ENCODE data around the gene GRID1.

The GRID1 gene

DNA sequence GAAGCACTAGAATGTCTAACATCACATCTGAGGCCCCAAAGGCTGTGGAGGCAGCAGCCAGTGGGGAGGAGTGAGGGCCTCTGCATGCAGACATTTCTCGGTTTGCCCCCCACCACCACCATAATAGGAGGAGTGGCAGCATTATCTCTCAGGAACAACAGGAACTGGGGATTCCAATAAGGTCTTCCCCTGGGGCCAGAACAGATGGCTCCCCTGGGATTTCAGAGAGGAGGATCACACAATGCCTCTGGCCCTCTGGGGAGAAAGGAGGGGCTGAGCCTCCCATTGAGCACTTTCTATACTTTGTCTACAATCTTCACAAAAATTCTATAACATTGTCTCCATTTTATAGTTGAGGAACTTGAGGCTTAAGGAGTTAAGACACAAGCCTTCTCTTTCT lies 61.1 kb downstream of the GRID1 start:
- TF ChIP-seq GATA3 (IDR thresholded peaks at IDR 0.05; ENCODE audit: low read depth, low read length) (no peak), GATA2 (IDR thresholded peaks at IDR 0.05; ENCODE audit: low read depth, low read length) (no peak)

DNA sequence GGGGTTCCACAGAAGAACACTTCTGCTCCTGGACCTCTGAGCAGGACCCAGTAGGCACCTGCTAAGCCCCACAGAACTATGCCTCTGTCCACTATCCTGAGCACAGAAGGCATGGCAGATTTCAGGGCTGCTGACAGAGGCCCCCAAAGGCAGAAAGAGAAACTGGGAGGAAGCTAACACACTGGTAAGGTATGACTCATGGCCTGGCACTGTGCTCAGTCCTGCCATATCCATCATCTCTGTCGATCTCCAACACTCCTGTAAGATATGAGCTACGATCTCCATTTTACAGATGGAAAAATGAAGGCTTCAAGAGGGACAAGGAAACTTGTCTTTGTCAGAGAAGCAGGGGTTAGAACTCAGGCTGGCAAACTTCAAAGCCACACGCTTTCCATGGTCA lies 62.2 kb downstream of the GRID1 start:
- TF ChIP-seq GATA3 (IDR thresholded peaks at IDR 0.05; ENCODE audit: low read depth, low read length), result no peak
- TF ChIP-seq GATA2 (IDR thresholded peaks at IDR 0.05; ENCODE audit: low read depth, low read length), result no peak

DNA sequence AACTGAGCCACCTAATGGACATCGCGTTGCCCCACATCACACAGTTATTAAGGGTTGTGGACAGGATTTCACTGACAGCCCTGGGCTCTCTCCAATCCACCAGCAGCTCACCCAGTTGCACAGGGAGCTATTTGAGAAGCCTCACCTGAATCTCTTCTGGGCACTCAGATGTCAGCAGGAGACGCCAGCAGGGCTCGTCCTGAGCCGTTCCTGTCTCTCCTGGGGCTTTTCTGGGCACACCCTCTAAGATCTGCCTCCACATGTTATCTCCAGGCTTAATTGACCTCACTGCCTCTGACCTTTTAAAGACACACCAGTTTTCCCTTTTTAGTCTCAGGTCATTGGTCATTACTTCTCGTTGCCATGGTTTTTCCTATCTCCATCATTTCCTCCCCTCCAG lies 63.0 kb downstream of the GRID1 start:
- TF ChIP-seq GATA3 (IDR thresholded peaks at IDR 0.05; ENCODE audit: low read depth, low read length) (no peak), GATA2 (IDR thresholded peaks at IDR 0.05; ENCODE audit: low read depth, low read length) (no peak)

DNA sequence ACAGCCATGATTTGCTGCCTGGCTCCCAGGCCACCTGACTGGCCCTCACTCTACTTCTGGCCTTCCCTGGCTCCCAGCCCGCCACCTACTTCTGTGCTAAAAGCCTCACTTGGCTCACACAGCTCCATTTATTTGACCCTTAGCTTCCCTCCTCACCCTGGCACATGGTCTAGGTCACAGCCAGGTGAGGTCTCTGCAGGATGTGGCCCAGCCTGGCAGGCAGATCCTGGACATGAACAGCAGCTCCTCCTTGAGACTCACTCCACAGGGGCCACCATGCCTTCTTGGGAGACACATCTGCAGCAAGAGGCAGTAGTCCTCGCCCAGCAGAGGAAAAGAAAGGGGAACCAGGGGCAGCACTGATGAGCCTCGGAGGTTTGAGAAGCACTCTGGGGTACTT lies 64.6 kb downstream of the GRID1 start:
- TF ChIP-seq GATA3 (IDR thresholded peaks at IDR 0.05; ENCODE audit: low read depth, low read length) (no peak), GATA2 (IDR thresholded peaks at IDR 0.05; ENCODE audit: low read depth, low read length) (no peak)

DNA sequence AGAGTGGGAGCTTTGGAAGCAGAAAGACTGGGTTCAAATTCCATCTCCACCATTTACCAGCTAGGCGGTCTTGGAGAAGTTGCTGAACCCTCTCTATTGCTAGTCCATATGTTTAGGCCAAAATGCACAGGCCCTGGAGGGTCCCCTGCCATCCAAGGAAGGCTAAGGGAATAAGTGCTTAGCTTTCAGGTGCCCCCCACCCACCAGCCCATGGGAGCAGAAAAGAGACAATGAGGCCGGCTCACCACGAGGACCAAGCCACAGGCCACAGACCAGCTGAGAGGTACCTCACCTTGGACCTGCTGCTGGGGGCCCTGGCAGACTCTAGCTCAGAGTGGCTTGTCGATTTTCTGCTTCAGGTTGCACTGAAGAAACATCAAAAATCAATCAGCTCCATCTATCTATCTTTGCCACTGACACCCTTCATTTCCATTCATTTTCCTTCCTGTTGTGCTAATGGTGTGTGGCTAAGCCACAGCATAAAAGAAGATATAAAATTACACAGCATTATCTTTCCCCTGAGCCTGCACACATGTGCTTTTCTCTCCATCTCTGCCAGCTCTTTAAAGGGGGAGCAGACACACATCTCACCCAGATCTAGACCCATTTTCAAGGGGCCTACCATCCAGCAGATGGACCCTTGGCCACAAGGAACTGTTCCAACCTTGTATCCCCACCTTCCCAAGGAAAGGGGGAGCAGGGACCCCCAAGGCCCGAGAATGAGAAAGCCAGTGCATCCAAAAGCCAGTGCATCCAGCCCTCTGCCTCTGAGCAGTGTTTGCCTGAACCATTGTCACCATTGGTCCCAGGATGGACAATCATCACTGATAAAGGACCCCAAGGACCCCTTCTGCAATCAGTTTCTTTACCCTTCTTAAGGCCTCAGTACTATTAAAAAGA lies 65.4 kb downstream of the GRID1 start:
- TF ChIP-seq GATA3 (IDR thresholded peaks at IDR 0.05; ENCODE audit: low read depth, low read length), result no peak
- no peak for TF ChIP-seq GATA2 (IDR thresholded peaks at IDR 0.05; ENCODE audit: low read depth, low read length)

DNA sequence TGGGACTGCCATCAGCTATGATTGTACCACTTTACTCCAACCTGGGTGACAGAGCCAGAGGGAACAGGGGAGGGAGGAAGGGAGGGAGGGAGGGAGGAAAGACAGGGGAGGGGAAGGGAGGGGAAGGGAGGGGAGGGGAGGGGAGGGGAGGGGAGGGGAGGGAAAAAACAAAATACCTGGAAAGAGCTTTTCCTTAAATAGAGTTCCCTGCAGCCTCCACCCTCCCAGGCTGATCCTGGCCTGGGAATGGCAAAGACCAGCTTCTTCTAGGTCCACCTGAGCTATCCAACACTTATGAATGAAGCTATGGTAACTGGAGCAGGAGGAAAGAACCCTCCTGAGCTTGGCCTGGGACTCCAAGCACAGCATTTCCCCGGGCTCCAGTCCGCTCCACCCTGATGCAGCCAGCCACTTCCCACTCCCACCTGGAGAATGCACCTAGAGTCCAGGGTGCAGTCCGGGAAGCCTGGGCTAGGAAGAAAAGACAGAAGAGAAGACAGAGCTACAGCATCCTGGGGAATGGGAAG lies 66.1 kb downstream of the GRID1 start:
- TF ChIP-seq GATA3 (IDR thresholded peaks at IDR 0.05; ENCODE audit: low read depth, low read length), result no peak
- no peak for TF ChIP-seq GATA2 (IDR thresholded peaks at IDR 0.05; ENCODE audit: low read depth, low read length)

DNA sequence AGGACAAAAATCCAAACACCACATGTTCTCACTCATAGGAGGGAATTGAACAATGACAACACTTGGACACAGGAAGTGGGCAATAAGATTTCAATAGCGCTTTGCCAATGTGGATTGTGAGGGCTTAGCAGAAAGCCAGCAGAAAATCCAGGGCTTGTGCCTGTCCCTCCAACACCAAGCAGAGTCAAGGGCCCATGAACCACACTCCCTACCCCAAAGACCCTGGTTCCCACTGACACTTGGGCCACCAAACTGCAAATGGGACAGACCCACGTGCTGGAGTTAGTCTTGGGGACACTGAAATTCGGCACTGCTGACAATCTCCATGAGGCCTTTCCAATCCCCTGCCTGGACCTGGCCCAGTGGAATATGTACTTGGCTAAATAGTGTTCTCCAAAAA lies 67.0 kb downstream of the GRID1 start:
- no peak for TF ChIP-seq GATA3 (IDR thresholded peaks at IDR 0.05; ENCODE audit: low read depth, low read length)
- no peak for TF ChIP-seq GATA2 (IDR thresholded peaks at IDR 0.05; ENCODE audit: low read depth, low read length)

DNA sequence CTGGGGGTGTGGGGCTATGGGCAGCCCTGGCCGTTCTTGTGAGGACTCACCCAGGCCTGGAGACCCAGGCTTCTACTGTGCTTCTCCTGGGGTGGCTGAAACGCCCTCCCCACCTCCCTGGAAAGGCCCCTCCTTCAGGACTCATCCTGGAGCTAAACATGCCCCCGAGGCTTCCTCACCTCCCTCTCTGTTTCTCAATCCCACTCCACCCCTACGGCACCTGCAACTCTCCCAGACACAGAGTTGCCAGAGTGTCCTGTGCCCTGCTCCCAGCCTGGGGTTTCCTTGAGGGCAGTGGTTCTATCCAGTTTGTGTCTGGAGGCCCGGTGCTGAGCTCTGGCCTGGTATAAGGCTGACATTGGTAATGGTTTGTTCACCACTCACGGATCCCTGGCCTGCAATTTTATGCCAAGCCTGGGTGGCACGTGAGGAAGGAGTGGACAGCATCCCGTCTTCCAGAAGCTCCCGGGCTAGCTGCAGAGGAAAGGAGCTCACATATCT lies 68.0 kb downstream of the GRID1 start:
- no peak for TF ChIP-seq GATA2 (IDR thresholded peaks at IDR 0.05; ENCODE audit: low read depth, low read length)
- no peak for TF ChIP-seq GATA3 (IDR thresholded peaks at IDR 0.05; ENCODE audit: low read depth, low read length)

DNA sequence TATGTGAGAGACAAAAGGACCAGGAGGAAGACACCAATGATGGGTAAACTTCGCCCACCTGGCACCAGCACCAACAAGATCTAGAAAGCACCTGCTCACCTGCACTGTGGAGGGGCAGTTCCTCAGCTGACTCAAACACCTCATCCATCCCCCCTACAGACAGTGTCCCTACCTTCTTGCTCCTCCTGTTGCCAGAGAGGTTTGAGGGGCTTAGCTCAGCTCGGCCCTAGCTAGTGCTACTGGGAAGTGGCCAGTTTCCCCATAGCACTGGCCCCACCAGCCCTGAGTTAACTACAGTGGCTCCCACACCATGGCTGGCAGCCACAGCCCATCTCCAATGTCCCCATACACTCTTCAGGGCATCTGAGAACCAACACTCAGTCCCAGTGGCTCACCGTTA lies 70.8 kb downstream of the GRID1 start:
- TF ChIP-seq GATA3 (IDR thresholded peaks at IDR 0.05; ENCODE audit: low read depth, low read length) (no peak), GATA2 (IDR thresholded peaks at IDR 0.05; ENCODE audit: low read depth, low read length) (no peak)

DNA sequence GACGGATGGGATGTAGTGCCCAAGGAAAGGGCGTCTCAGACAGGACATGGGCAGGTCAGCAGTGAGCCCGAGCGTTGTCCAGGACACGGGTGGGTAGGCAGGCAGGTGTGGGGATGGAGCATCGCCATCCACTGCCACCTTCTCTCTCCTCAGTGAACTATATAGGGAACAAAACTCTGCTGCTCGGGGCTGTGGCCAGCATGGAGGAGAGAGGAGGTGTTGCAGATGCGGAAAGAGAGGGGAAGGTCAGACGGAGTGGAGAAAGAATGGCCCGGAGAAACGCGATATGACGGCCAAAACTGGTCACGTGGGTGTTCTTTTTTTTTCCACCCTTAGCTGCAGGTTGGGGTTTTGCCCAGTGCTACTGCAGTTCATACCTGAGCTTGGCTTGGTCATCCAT lies 71.2 kb downstream of the GRID1 start:
- TF ChIP-seq GATA2 (IDR thresholded peaks at IDR 0.05; ENCODE audit: low read depth, low read length) (no peak), GATA3 (IDR thresholded peaks at IDR 0.05; ENCODE audit: low read depth, low read length) (no peak)

DNA sequence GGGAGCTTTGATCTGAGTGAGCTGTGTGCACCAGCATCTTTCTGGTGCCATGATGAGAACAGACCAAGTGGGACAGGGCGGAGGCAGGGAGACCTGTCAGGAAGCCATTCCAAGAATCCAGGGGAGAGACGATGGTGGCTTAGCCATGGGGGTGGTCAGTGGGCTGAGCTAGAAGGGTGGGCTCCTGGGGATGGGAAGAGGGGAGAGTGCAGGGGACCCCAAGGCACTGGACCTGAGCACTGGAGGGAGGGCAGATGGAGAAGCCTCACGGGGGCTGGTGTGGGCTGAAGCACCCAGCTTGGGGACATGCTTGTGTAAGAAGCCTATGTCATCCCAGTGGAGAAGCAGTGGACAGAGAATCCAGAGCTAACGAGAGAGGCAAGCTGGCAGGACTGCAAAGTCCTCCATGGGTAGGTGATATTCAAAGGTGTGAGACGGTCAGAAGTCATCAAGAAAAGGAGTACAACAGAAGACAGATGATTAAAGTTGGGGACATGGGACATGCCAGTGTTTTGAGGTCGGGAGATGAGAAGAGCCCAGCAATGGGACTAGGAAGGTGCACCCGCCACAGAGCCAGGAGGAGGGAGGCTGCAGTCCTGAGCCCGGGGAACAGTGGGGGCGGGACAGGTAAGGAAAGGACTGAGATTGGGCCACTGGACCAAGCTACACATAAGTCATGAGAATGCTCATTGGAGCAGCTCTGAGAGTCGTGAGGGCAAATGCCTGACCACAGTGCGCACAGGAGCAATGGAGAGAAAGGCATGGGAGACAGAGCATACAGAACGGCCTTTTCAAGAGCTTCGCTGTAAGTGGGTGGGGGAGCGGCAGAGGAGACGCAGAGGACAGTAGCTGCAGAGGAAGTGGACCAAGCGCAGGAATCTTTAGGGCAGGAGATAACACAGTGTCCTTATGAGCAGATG lies 72.0 kb downstream of the GRID1 start:
- TF ChIP-seq GATA3 (IDR thresholded peaks at IDR 0.05; ENCODE audit: low read depth, low read length) (no peak), GATA2 (IDR thresholded peaks at IDR 0.05; ENCODE audit: low read depth, low read length) (no peak)

DNA sequence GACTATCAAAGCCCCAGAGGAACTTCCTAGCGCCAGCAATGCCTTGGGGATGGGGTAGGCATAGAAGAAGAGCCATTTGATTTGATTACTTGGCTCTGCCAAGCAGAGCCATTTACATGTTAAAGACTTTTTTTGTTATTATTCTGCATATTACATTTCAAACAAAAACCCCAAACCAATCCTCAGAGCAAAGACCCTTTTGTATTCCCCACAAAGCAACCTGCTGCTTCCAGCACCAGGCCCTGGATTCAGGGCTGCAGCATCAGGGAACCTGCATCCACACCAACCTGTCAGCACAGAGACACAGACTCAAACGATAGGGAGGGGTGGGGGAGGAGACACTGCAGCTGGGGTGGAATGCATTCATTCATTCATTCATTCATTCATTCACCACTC lies 73.2 kb downstream of the GRID1 start:
- TF ChIP-seq GATA2 (IDR thresholded peaks at IDR 0.05; ENCODE audit: low read depth, low read length), result no peak
- TF ChIP-seq GATA3 (IDR thresholded peaks at IDR 0.05; ENCODE audit: low read depth, low read length), result no peak

DNA sequence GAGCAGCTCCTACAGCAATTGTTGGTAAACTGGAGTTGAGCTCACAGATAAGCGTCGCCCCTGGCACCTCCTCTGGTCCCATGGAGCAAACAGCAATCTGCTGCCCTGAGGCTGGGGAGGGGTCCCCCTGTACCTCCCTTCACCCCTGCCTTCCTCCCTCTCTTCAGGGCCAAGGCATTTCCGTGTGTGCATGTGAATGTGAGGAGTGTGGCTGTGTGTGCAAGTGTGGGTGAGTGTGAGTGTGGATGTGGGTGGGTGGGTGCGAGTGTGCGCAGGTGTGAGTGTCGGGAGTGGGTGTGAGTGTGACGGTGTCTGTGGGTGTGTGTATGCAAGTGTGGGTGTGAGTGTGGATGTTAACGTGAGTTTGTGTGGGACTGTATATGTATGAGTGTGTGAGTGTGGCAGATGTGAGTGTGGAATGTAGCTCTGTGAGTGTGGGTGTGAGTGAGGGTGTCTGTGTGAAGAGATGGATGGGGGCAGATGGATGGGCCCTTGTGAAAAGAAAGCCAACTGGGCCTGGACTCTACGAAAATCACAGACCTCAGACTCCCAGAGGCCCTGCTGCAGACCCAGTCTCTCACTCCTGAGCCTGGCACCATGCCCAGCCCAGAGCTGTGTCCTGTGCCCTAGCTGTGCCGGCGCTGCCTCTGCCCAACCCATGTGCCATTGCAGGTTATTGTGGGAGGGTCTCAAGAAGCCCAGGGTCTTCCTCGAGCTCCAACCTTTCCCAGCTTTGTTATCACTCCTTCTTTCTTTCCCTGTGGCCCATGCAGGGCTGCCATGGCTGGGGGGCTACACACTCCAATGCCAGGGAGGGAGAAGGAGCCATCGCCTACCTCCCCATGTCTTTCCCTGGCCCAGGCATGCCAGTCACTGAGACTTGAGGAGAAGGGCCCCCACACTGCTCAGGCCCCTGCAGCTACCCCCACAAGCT lies 73.9 kb downstream of the GRID1 start:
- TF ChIP-seq GATA2 (IDR thresholded peaks at IDR 0.05; ENCODE audit: low read depth, low read length) (no peak), GATA3 (IDR thresholded peaks at IDR 0.05; ENCODE audit: low read depth, low read length) (no peak)

Measured in SH-SY5Y (cell line).